HepG2 (cell line): ENCODE data around the gene B3GAT3. TPM values are rescaled to one million over a fixed set of nuclear protein-coding genes. Genes with fewer than 3 reads are reported as not detected.
A peak's percentile ranks its signal among the peaks of the same experiment; 100 is the strongest.

Experiments used
- CREM ChIP-seq, 2 experiments: sonication (generic) in 1 of 2; formaldehyde crosslinking in 1 of 2; IDR thresholded peaks; 2 replicates each; pipeline versions ENCODE4 v1.4.0 to v1.6.1; 2016 to 2020; ENCODE audit warnings: antibody characterized with exemption in 1 of 2, mild to moderate bottlenecking in 1 of 2, missing genetic modification reagents in 1 of 2
- CTCF ChIP-seq: sonication (generic); formaldehyde crosslinking; IDR thresholded peaks from 2 replicates; pipeline ENCODE4 v1.5.0; 2020; ENCODE audit warnings: mild to moderate bottlenecking, missing genetic modification reagents, moderate library complexity
- DMTF1 ChIP-seq: sonication (generic); formaldehyde crosslinking; IDR thresholded peaks from 2 replicates; pipeline ENCODE4 v1.4.0; 2020; ENCODE audit warnings: mild to moderate bottlenecking, missing genetic modification reagents
- DNMT3B ChIP-seq: conservative IDR thresholded peaks from 2 replicates; pipeline ENCODE4 v1.6.1; 2016; ENCODE audit warnings: missing biosample characterization, control low read depth
- ELF4 ChIP-seq: sonication (generic); formaldehyde crosslinking; IDR thresholded peaks from 2 replicates; pipeline ENCODE4 v1.5.0; 2020; ENCODE audit warnings: missing genetic modification reagents, mild to moderate bottlenecking, moderate library complexity, borderline replicate concordance
- GLI4 ChIP-seq: sonication (generic); formaldehyde crosslinking; IDR thresholded peaks from 2 replicates; pipeline ENCODE4 v1.5.1; 2020; ENCODE audit warnings: missing genetic modification reagents, mild to moderate bottlenecking, moderate library complexity, borderline replicate concordance
- MAF1 ChIP-seq: sonication (generic); formaldehyde crosslinking; IDR thresholded peaks from 2 replicates; pipeline ENCODE4 v1.5.0; 2020; ENCODE audit warnings: missing genetic modification reagents, borderline replicate concordance
- MTA3 ChIP-seq: sonication (generic); formaldehyde crosslinking; IDR thresholded peaks from 2 replicates; pipeline ENCODE4 v1.4.0; 2020; ENCODE audit warnings: missing genetic modification reagents
- PHF20 ChIP-seq: sonication (generic); formaldehyde crosslinking; IDR thresholded peaks from 2 replicates; pipeline ENCODE4 v1.5.0; 2020; ENCODE audit warnings: mild to moderate bottlenecking, missing genetic modification reagents
- PREB ChIP-seq: sonication (generic); formaldehyde crosslinking; IDR thresholded peaks from 2 replicates; pipeline ENCODE4 v1.4.0; 2020; ENCODE audit warnings: missing genetic modification reagents
- SAFB2 ChIP-seq: sonication (generic); formaldehyde crosslinking; IDR thresholded peaks from 2 replicates; pipeline ENCODE4 v1.5.1; 2020; ENCODE audit warnings: missing genetic modification reagents, low read depth, mild to moderate bottlenecking, borderline replicate concordance
- TCF7 ChIP-seq: sonication (generic); IDR thresholded peaks from 2 replicates; pipeline ENCODE4 v1.6.1; 2016; ENCODE audit warnings: antibody characterized with exemption, low read depth
- TMF1 ChIP-seq: sonication (generic); formaldehyde crosslinking; IDR thresholded peaks from 2 replicates; pipeline ENCODE4 v1.8.1; 2022; ENCODE audit warnings: low read depth, missing genetic modification reagents
- ZBTB10 ChIP-seq: sonication (generic); formaldehyde crosslinking; IDR thresholded peaks from 2 replicates; pipeline ENCODE4 v1.4.0; 2020; ENCODE audit warnings: missing genetic modification reagents, borderline replicate concordance
- ZBTB37 ChIP-seq: sonication (generic); formaldehyde crosslinking; IDR thresholded peaks from 2 replicates; pipeline ENCODE4 v1.4.0; 2020; ENCODE audit warnings: mild to moderate bottlenecking, missing genetic modification reagents
- ZFP82 ChIP-seq: sonication (generic); formaldehyde crosslinking; IDR thresholded peaks from 2 replicates; pipeline ENCODE4 v1.5.1; 2020; ENCODE audit warnings: mild to moderate bottlenecking, missing genetic modification reagents, borderline replicate concordance
- ZNF160 ChIP-seq: sonication (generic); formaldehyde crosslinking; IDR thresholded peaks from 2 replicates; pipeline ENCODE4 v1.8.0; 2022; ENCODE audit warnings: mild to moderate bottlenecking, inconsistent platforms, missing genetic modification reagents
- ZNF34 ChIP-seq: sonication (generic); formaldehyde crosslinking; IDR thresholded peaks from 2 replicates; pipeline ENCODE4 v1.4.0; 2020; ENCODE audit warnings: mild to moderate bottlenecking, missing genetic modification reagents, borderline replicate concordance
- ZNF501 ChIP-seq: sonication (generic); formaldehyde crosslinking; IDR thresholded peaks from 2 replicates; pipeline ENCODE4 v1.5.1; 2020; ENCODE audit warnings: mild to moderate bottlenecking, moderate library complexity, missing genetic modification reagents
- ZNF547 ChIP-seq: sonication (generic); formaldehyde crosslinking; IDR thresholded peaks from 2 replicates; pipeline ENCODE4 v1.5.1; 2020; ENCODE audit warnings: mild to moderate bottlenecking, missing genetic modification reagents
- ZNF772 ChIP-seq: sonication (generic); formaldehyde crosslinking; IDR thresholded peaks from 2 replicates; pipeline ENCODE4 v1.5.0; 2020; ENCODE audit warnings: mild to moderate bottlenecking, missing genetic modification reagents
- polyA plus RNA-seq, 8 experiments: library from polyadenylated mRNA; depleted of rRNA in 3 of 8; stranded (reverse) in 7 of 8; unstranded in 1 of 8; fragments of >200 nt; fragmentation: Illumina TruSeq in 4 of 8; extraction: Trizol in 4 of 8; gene quantifications; 2 replicates each; pipeline versions ENCODE4 v1.2.1 to v1.2.3, GENCODE V29; 2011 to 2016; ENCODE audit warnings: low read depth in 4 of 8, missing spikeins in 1 of 8, mixed read lengths in 1 of 8; ENCODE audit not compliant: insufficient read depth in 1 of 8
- total RNA-seq, 5 experiments: library from RNA; depleted of rRNA; stranded (reverse); fragments of >200 nt; fragmentation: Illumina TruSeq; extraction: Trizol; gene quantifications; 2 replicates each; pipeline ENCODE4 v1.2.3, GENCODE V29; 2016; ENCODE audit warnings: low read depth in 1 of 5

The B3GAT3 gene
- total and polyA plus RNA-seq, 2 of the 13 experiments (the other 11 are each of a cell fraction or from before 2014, with no cell fraction given): 21.3 to 26.1 TPM

GRCh38 chr11:62645671-62645945 is 23.8 kb upstream of the B3GAT3 start (continued):
- no peak for TF ChIP-seq ZBTB10 (CRISPR knock-in tag)
- no peak for TF ChIP-seq DNMT3B (CRISPR knock-in tag)
- TF ChIP-seq TCF7: no peak
- TF ChIP-seq ELF4: 0 out of 2 replicates have a peak, but pooled peaks have one; percentile 13
- no peak for TF ChIP-seq ZFP82 (CRISPR knock-in tag)
- no peak for TF ChIP-seq PREB (CRISPR knock-in tag)
- TF ChIP-seq MAF1 (CRISPR knock-in tag): no peak
- TF ChIP-seq ZNF547 (CRISPR knock-in tag): 0 out of 2 replicates have a peak, but pooled peaks have one; percentile 3
- TF ChIP-seq ZNF34 (CRISPR knock-in tag): peak; percentile 43; the same call in 1 of the 2 replicates
- TF ChIP-seq GLI4 (CRISPR knock-in tag): no peak
- TF ChIP-seq CTCF (CRISPR knock-in tag): no peak
- TF ChIP-seq DMTF1 (CRISPR knock-in tag): no peak
- TF ChIP-seq TMF1: peak; percentile 42; the same call in 1 of the 2 replicates
- peak; percentile 10; the same call in 1 of the 2 replicates for TF ChIP-seq ZNF772 (CRISPR knock-in tag)
- TF ChIP-seq MTA3: no peak
- TF ChIP-seq ZNF501 (CRISPR knock-in tag): 0 out of 2 replicates have a peak, but pooled peaks have one; percentile 4
- no peak for TF ChIP-seq PHF20 (CRISPR knock-in tag)
- no peak for TF ChIP-seq SAFB2 (CRISPR knock-in tag)
- TF ChIP-seq CREM (IDR thresholded peaks at IDR 0.05): no peak
- no peak for TF ChIP-seq CREM (CRISPR knock-in tag; IDR thresholded peaks at IDR 0.05)
- TF ChIP-seq ZBTB37 (CRISPR knock-in tag): no peak
- no peak for TF ChIP-seq ZNF160 (CRISPR knock-in tag)
